Activated naive CD4-positive, alpha-beta T cell treated with anti-CD3 and anti-CD28 coated beads, Interleukin-2, amount 50 U/mL, for 16 hours (primary cell): Measurements from ENCODE around the gene RGPD4.

Experiments used
- DNase-seq: peaks from one replicate; pipeline ENCODE4 v3.0.0-alpha.2; 2020

Gene RGPD4

GRCh38 chr2:107931412-107931811, 104.7 kb downstream of the RGPD4 start:
- DNase-seq = no peak

GRCh38 chr2:107932488-107932887, 105.8 kb downstream of the RGPD4 start:
- DNase-seq = no peak

- no peak for DNase-seq
Measured at GRCh38 chr2:107932979-107933378, 106.3 kb downstream of the RGPD4 start.

- DNase-seq = no peak
Measured at GRCh38 chr2:107936433-107937359, 110.0 kb downstream of the RGPD4 start.
